ENCODE data around the gene CALML3. TPM values are rescaled to one million over a fixed set of nuclear protein-coding genes. Genes with fewer than 3 reads are reported as not detected.

Gene CALML3
- total and polyA plus RNA-seq, 7 donors = 0.03 TPM; not detected in 6

DNA sequence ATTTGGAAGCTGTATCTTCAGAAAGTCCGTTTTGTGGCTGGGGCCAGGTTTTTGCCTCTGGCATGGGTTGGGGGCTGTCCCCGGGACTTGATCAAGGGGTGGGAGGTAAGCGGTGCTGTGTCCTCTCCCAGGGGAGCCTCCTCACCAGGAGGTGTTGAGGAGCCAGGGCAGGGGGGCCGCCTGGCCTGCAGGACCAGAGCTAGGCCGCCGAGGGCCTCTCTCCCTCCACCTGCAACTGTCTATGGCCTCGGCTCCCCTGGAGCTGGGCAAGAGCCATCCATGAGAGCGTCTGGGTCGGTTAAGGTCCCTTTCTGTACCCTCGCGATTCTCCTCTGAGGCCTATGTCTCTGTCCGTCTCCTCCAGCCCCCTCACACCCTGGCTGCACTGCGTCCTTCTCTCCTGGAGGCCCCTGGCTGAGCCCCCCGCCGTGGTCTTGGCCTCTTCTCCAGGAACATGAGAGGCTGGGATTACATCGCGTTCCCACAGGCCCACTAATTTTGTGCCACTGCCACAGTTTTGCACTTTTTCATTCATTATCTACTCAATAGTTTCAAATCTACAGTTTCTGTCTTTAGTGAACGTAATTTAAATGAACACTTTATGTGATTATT lies 46.0 kb upstream of the CALML3 start:
- Histone ChIP-seq H3K4me1 (no peaks in the 10 kb centered on the region), H3K9me3 (no peaks in the 10 kb centered on the region), H3K36me3 (ENCODE audit: insufficient read depth in 1 of 2, low read depth in 1 of 2) (no peaks in the 10 kb centered on the region), H3K4me3 (no peak overlapping the region), H3K27me3 (ENCODE audit: insufficient read depth in 3 of 3, low read length in 2 of 3) (no peaks in the 10 kb centered on the region), H3K27ac (no peak overlapping the region)
- DNase-seq (no peak), ATAC-seq (no peak)
- TF ChIP-seq, protein P1, sequence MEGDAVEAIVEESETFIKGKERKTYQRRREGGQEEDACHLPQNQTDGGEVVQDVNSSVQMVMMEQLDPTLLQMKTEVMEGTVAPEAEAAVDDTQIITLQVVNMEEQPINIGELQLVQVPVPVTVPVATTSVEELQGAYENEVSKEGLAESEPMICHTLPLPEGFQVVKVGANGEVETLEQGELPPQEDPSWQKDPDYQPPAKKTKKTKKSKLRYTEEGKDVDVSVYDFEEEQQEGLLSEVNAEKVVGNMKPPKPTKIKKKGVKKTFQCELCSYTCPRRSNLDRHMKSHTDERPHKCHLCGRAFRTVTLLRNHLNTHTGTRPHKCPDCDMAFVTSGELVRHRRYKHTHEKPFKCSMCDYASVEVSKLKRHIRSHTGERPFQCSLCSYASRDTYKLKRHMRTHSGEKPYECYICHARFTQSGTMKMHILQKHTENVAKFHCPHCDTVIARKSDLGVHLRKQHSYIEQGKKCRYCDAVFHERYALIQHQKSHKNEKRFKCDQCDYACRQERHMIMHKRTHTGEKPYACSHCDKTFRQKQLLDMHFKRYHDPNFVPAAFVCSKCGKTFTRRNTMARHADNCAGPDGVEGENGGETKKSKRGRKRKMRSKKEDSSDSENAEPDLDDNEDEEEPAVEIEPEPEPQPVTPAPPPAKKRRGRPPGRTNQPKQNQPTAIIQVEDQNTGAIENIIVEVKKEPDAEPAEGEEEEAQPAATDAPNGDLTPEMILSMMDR (IDR thresholded peaks at IDR 0.05) = no peak
- intact Hi-C loops (cut with DNase I) = no loop called here
- 88 to 96% (median 92%) methylated on average over 13 to 18 of the region's 18 CpGs for WGBS, 3 donors

DNA sequence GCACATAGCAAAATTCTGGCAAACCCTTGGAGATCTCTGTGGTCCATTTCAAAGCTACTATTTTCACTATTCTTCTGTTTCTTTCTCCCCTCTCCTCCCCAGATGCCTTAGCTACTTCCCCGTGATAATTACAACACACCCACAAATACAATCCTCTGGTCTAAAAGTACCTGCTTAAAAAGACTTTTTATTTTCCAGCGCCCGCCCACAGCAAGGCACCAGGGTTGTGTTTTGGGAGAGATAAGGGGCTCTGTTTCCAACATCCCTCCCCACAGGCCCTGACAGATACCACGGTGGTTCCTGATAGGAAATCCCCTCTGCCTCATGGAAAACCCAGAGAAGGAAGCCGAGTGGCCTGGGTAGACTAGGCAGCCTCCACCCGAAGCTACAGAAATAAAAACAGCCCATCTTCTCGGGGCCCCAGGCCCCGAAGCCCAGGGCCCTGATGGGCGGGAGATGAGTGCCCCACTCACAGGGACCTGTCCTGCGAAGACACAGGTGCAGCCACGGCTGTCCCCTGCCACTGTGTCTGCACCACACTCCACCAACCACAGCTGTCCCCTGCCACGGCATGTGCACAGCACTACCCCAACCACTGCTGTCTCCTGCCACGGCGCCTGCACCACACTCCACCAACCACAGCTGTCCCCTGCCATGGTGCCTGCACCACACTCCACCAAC lies 45.1 kb upstream of the CALML3 start:
- no peaks in the 10 kb centered on the region for H3K36me3 ChIP-seq (ENCODE audit: insufficient read depth in 1 of 2, low read depth in 1 of 2)
- DNase-seq = no peak
- H3K27me3 ChIP-seq (ENCODE audit: insufficient read depth in 3 of 3, low read length in 2 of 3) = no peaks in the 10 kb centered on the region
- no peaks in the 10 kb centered on the region for H3K9me3 ChIP-seq
- TF ChIP-seq, protein P1 (IDR thresholded peaks at IDR 0.05) = no peak
- no peak overlapping the region for H3K27ac ChIP-seq
- WGBS, 3 donors = 89 to 93% (median 91%) methylated on average over 14 of the region's 14 CpGs
- H3K4me1 ChIP-seq = no peaks in the 10 kb centered on the region
- intact Hi-C loops (cut with DNase I) = no loop called here
- no peak for ATAC-seq
- H3K4me3 ChIP-seq = no peak overlapping the region

- DNase-seq (no peak), ATAC-seq (no peak)
- Histone ChIP-seq H3K4me1 (no peaks in the 10 kb centered on the region), H3K27me3 (ENCODE audit: insufficient read depth in 3 of 3, low read length in 2 of 3) (no peaks in the 10 kb centered on the region), H3K27ac (no peak overlapping the region), H3K36me3 (ENCODE audit: insufficient read depth in 1 of 2, low read depth in 1 of 2) (no peaks in the 10 kb centered on the region), H3K9me3 (no peaks in the 10 kb centered on the region), H3K4me3 (no peak overlapping the region)
- WGBS, 3 donors = 86 to 89% (median 88%) methylated on average over 21 of the region's 21 CpGs
- TF ChIP-seq, protein P1 (IDR thresholded peaks at IDR 0.05) = no peak
- intact Hi-C loops (cut with DNase I) = no loop called here
These were observed 44.4 kb upstream of the CALML3 start for GRCh38 chr10:5480162-5480941.

- Histone ChIP-seq H3K4me3 (no peak overlapping the region), H3K36me3 (ENCODE audit: insufficient read depth in 1 of 2, low read depth in 1 of 2) (no peaks in the 10 kb centered on the region), H3K4me1 (no peaks in the 10 kb centered on the region), H3K27ac (no peak overlapping the region), H3K27me3 (ENCODE audit: insufficient read depth in 3 of 3, low read length in 2 of 3) (no peaks in the 10 kb centered on the region), H3K9me3 (no peaks in the 10 kb centered on the region)
- 90 to 94% (median 93%) methylated on average over 12 of the region's 12 CpGs for WGBS, 3 donors
- DNase-seq (no peak), ATAC-seq (no peak)
- intact Hi-C loops (cut with DNase I) = no loop called here
- TF ChIP-seq, protein P1 (IDR thresholded peaks at IDR 0.05) = no peak
These were observed 43.6 kb upstream of the CALML3 start for GRCh38 chr10:5481121-5481520.
